Activated CD8-positive, alpha-beta T cell treated with anti-CD3 and anti-CD28 coated beads for 36 hours (primary cell): ENCODE measurements around the gene C19orf25. TPM values are rescaled to one million over a fixed set of nuclear protein-coding genes. Genes with fewer than 3 reads are reported as not detected.

ENCODE experiments used
- ATAC-seq: fragments of 200-7000 bp; cut with Tn5 transposase; one replicate; pipeline ENCODE4 v1.10.0; 2021; ENCODE audit warnings: mild to moderate bottlenecking, moderate library complexity
- CTCF ChIA-PET: fragments of 350-600 bp; sonication (Branson Sonifier 250); formaldehyde crosslinking; loops from one replicate; lab custom pipeline; 2021; ENCODE audit warnings: antibody characterized with exemption; lab: Charles Lee
- POLR2A ChIA-PET: fragments of 350-600 bp; sonication (Branson Sonifier 250); formaldehyde crosslinking; loops from one replicate; lab custom pipeline; 2021; ENCODE audit warnings: antibody characterized with exemption; lab: Charles Lee
- DNase-seq: peaks from one replicate; pipeline ENCODE4 v3.0.0-alpha.2; 2020
- H3K27ac Mint-ChIP-seq: one replicate; pipeline ENCODE4 v1.8.0; 2021; ENCODE audit warnings: mild to moderate bottlenecking, mixed read lengths
- H3K27me3 Mint-ChIP-seq: one replicate; pipeline ENCODE4 v1.8.0; 2021; ENCODE audit warnings: mixed read lengths
- H3K36me3 Mint-ChIP-seq: one replicate; pipeline ENCODE4 v1.8.0; 2021; ENCODE audit warnings: low read depth, mixed read lengths
- H3K4me1 Mint-ChIP-seq: one replicate; pipeline ENCODE4 v1.8.0; 2021; ENCODE audit warnings: low read depth, mixed read lengths
- H3K4me3 Mint-ChIP-seq: one replicate; pipeline ENCODE4 v1.8.0; 2021; ENCODE audit warnings: mild to moderate bottlenecking, moderate library complexity, mixed read lengths
- H3K9me3 Mint-ChIP-seq: one replicate; pipeline ENCODE4 v1.8.0; 2021; ENCODE audit warnings: mixed read lengths
- intact Hi-C: fragments of 100-400 bp; cut with micrococcal nuclease; formaldehyde crosslinking; loops from one replicate; pipeline ENCODE4 v1.10.0; 2022
- total RNA-seq, 2 experiments: library from RNA; stranded (reverse); gene quantifications; one replicate each; pipeline ENCODE4 v1.2.3, GENCODE V29; 2021
- TF ChIP-seq, protein P1 (sequence below): fragments of 200-600 bp; IDR thresholded peaks from one replicate; pipeline ENCODE4 v1.8.0; 2022; ENCODE audit warnings: antibody characterized with exemption, mild to moderate bottlenecking

The C19orf25 gene
- total RNA-seq, 2 experiments from 2014 or later: 21.3 to 21.5 TPM

DNA sequence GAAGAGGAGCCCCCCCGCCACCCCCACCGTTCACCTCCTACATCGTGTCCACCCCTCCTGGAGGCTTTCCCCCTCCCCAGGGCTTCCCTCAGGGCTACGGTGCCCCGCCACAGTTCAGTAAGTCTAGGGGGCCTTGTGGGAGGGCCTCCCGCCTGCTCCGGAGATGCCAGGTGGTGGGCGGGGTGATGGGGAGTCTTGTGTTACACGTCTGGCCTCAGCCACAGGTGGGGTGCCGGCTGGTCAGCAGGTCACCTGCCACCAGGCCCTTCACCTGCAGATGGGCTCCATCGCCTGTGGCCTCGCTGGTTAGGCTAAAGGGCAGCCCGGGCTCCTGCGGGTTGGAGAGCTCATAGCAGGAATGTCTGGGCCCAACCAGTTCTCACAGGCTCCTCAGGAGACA lies 48.8 kb downstream of the C19orf25 start:
- DNase-seq (no peak), ATAC-seq (no peak)
- CTCF ChIA-PET: no interaction called here
- TF ChIP-seq, protein P1, sequence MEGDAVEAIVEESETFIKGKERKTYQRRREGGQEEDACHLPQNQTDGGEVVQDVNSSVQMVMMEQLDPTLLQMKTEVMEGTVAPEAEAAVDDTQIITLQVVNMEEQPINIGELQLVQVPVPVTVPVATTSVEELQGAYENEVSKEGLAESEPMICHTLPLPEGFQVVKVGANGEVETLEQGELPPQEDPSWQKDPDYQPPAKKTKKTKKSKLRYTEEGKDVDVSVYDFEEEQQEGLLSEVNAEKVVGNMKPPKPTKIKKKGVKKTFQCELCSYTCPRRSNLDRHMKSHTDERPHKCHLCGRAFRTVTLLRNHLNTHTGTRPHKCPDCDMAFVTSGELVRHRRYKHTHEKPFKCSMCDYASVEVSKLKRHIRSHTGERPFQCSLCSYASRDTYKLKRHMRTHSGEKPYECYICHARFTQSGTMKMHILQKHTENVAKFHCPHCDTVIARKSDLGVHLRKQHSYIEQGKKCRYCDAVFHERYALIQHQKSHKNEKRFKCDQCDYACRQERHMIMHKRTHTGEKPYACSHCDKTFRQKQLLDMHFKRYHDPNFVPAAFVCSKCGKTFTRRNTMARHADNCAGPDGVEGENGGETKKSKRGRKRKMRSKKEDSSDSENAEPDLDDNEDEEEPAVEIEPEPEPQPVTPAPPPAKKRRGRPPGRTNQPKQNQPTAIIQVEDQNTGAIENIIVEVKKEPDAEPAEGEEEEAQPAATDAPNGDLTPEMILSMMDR: no peak
- H3K9me3 Mint-ChIP-seq: no peaks in the 10 kb centered on the region
- no peak overlapping the region for H3K27ac Mint-ChIP-seq
- H3K36me3 Mint-ChIP-seq: peaks cover 21% of the 10 kb centered on the region
- intact Hi-C loops: no loop called here
- POLR2A ChIA-PET: interaction anchor here (1.1 kb wide), 1 partner anchor 17 kb away, joined by 3 read pairs; no protein-coding TSS in a partner anchor
- no peak overlapping the region for H3K4me3 Mint-ChIP-seq
- no peaks in the 10 kb centered on the region for H3K27me3 Mint-ChIP-seq
- H3K4me1 Mint-ChIP-seq: no peaks in the 10 kb centered on the region

DNA sequence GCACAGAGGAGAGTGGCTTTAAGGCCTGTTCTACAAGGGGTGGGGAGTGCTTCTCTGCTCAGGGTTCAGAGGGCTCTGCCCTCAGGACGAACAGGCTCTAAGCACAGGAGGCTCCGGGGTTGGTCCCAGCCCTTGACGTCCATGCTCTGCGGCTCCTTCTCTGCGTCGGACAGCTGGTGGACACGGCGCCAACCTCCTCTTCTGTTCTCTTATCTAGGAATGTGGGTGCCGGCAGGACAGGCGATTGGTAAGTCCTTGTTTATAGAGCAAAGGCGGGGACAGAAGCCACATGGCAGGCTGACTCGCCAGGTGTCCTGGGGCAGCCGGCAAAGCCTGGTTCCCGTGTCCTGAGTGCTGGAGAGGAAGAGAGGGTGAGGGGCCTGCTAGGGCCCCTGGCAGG lies 49.3 kb downstream of the C19orf25 start:
- DNase-seq (no peak), ATAC-seq (no peak)
- Mint-ChIP-seq H3K36me3 (peaks cover 23% of the 10 kb centered on the region), H3K9me3 (no peaks in the 10 kb centered on the region), H3K4me1 (no peaks in the 10 kb centered on the region), H3K27me3 (no peaks in the 10 kb centered on the region), H3K27ac (no peak overlapping the region), H3K4me3 (no peak overlapping the region)
- intact Hi-C loops: no loop called here
- ChIA-PET POLR2A (interaction anchor here (1.2 to 1.5 kb wide), 2 partner anchors 13 kb away, joined by 3 read pairs; no protein-coding TSS in a partner anchor), CTCF (no interaction called here)
- TF ChIP-seq, protein P1: no peak

DNA sequence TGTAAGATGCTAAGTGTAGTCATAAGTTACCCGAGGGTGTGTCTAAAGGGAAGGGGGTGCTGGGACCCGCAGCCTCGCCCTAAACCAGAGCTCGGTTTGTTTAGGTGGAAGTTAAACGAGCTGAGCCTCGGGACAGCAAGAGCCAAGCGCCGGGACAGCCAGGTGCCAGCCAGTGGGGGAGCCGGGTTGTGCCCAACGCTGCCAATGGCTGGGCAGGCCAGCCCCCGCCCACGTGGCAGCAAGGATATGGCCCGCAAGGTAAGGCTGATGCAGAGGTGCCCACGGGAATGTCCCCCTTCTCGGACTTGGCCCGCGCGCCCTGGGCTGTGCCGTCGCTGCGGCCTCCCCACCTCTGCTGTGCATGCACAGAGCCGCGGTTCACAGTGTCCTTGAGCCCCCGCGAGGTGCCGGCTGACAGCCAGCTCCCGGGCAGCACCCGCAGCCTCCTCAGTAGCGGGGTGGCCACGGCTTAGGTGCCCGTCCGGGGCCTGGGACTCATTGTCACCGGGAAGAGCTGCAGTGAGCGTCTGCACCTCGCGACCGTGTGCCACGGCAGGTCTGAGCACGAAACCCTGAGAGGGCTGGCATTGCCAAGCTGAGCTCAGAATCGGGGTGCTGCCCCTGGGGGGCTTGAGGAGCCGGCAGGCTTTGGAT lies 50.1 kb downstream of the C19orf25 start:
- no peak overlapping the region for H3K4me3 Mint-ChIP-seq
- no peaks in the 10 kb centered on the region for H3K27me3 Mint-ChIP-seq
- DNase-seq (no peak), ATAC-seq (no peak)
- intact Hi-C loops: no loop called here
- CTCF ChIA-PET: interaction anchor here (0.6 kb wide), 1 partner anchor 75 kb away, joined by 3 read pairs; no protein-coding TSS in a partner anchor
- H3K36me3 Mint-ChIP-seq: peaks cover 23% of the 10 kb centered on the region
- no peaks in the 10 kb centered on the region for H3K9me3 Mint-ChIP-seq
- H3K4me1 Mint-ChIP-seq: no peaks in the 10 kb centered on the region
- TF ChIP-seq, protein P1: no peak
- POLR2A ChIA-PET: interaction anchor here (1.2 to 1.5 kb wide), 2 partner anchors 13 to 14 kb away, joined by 3 read pairs; no protein-coding TSS in a partner anchor
- no peak overlapping the region for H3K27ac Mint-ChIP-seq

DNA sequence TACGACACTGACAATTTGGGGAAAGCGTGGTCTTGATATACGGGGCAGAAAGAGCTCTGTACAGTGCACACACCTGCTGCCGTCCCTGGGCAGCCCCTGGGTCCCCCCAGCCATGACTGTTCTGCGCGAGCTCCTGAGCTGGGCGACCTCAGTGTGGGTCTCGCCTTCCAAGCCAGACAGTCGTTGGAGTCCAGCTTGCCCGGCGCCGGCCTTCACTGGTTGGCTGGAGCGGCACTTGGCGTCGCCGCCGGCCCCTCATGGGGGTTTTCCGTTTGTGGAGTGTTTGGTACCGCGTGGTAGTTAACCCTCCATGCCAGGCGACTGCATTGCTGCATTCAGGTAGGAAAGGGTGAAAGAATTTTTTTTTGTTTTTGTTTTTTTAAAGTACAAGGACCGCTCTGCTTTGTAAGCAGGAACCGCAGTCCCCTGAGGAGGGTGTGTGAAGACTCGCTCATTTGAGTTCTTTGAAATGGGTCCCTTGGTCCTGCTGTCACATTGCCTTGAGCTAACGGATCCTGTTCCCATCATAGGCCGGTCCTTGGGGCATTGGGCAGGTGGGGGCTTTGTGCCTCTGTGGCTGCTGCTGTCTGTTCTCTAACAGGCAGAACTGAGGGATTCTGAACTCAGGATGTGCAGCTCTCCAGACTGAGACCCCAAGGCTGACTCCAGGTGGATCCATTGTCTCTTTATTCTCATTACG lies 51.6 kb downstream of the C19orf25 start:
- ATAC-seq: no peak
- Mint-ChIP-seq H3K4me1 (no peaks in the 10 kb centered on the region), H3K36me3 (peaks cover 32% of the 10 kb centered on the region), H3K9me3 (no peaks in the 10 kb centered on the region), H3K27me3 (no peaks in the 10 kb centered on the region), H3K27ac (no peak overlapping the region), H3K4me3 (no peak overlapping the region)
- TF ChIP-seq, protein P1: no peak
- no peak for DNase-seq
- ChIA-PET POLR2A (interaction anchor here (0.7 to 1.0 kb wide), 2 partner anchors 11 to 26 kb away, joined by 3 read pairs; partner anchors contain the start of gene RPS15), CTCF (no interaction called here)
- intact Hi-C loops: no loop called here

DNA sequence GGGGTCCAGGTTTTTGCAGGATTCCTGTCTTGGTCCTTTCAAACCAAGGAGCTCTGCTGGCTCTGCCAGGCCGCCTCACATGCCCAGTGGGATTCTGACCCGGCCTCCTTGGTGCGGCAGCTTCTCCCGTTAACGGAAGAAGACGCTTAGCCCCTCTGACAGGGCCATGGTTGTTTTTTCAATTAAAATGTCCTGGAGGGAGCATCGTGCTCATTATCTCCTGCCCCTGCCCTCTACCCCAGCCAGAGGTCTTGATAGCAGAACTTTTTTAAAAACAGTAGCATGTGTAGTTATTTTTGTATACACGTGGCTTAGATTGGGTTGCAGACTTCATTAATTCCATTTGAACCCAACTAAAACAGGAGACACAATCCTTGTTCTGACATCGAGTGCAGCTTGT lies 52.3 kb downstream of the C19orf25 start:
- ChIA-PET CTCF (no interaction called here), POLR2A (interaction anchor here (0.7 to 1.0 kb wide), 2 partner anchors 12 to 27 kb away, joined by 3 read pairs; partner anchors contain the start of gene RPS15)
- no peaks in the 10 kb centered on the region for H3K9me3 Mint-ChIP-seq
- H3K27me3 Mint-ChIP-seq: no peaks in the 10 kb centered on the region
- no peaks in the 10 kb centered on the region for H3K4me1 Mint-ChIP-seq
- intact Hi-C loops: no loop called here
- ATAC-seq (no peak), DNase-seq (no peak)
- TF ChIP-seq, protein P1: no peak
- H3K4me3 Mint-ChIP-seq: no peak overlapping the region
- H3K27ac Mint-ChIP-seq: no peak overlapping the region
- H3K36me3 Mint-ChIP-seq: peaks cover 30% of the 10 kb centered on the region
